NB4 (cell line): ENCODE measurements around the gene DCTN5.

Experiments
- CTCF ChIP-seq: IDR thresholded peaks from one replicate; pipeline ENCODE4 v1.5.1; 2012; ENCODE audit warnings: low read depth, low read length
- MAX ChIP-seq: IDR thresholded peaks from 2 replicates; pipeline ENCODE4 v1.6.1; 2011; ENCODE audit warnings: low read depth, low read length
- POLR2A ChIP-seq: IDR thresholded peaks from 2 replicates; pipeline ENCODE4 v1.6.1; 2011; ENCODE audit warnings: mild to moderate bottlenecking; ENCODE audit not compliant: insufficient read length; ENCODE audit errors: extremely low read depth

GRCh38 chr16:23726710-23727109 lies 85.4 kb downstream of the DCTN5 start:
- TF ChIP-seq CTCF (no peak), MAX (no peak), POLR2A (no peak)
